Mesodermal cell (in vitro differentiated cells): Measurements from ENCODE around the gene TMEM201.

ENCODE experiments used
- H3K27ac ChIP-seq: 2 replicates; pipeline ENCODE4 v1.7.0; 2013; ENCODE audit warnings: mild to moderate bottlenecking, low read depth, low read length, moderate library complexity; ENCODE audit not compliant: severe bottlenecking
- H3K36me3 ChIP-seq: 2 replicates; pipeline ENCODE4 v1.7.1; 2013; ENCODE audit warnings: mild to moderate bottlenecking, low read length, moderate library complexity; ENCODE audit not compliant: control insufficient read depth, insufficient read depth
- H3K4me1 ChIP-seq: one replicate; pipeline ENCODE4 v1.7.1; 2013; ENCODE audit warnings: mild to moderate bottlenecking, low read length; ENCODE audit not compliant: insufficient read depth, control insufficient read depth, poor library complexity, severe bottlenecking
- H3K4me3 ChIP-seq: 2 replicates; pipeline ENCODE4 v1.7.0; 2013; ENCODE audit warnings: low read length, control low read depth, mild to moderate bottlenecking; ENCODE audit not compliant: insufficient read depth, poor library complexity, severe bottlenecking; ENCODE audit errors: extremely low read depth
- H3K9me3 ChIP-seq: 2 replicates; pipeline ENCODE4 v1.7.1; 2013; ENCODE audit warnings: mild to moderate bottlenecking, low read length, moderate library complexity; ENCODE audit not compliant: control insufficient read depth
- WGBS, 2 experiments: methylation state at CpG; one replicate each; pipeline ENCODE4 v1.1.5; 2013; ENCODE audit warnings: missing lambda C conversion rate in 2 of 2; ENCODE audit not compliant: insufficient coverage in 2 of 2; 5-methylcytosine and 5-hydroxymethylcytosine counted together

TMEM201 gene

DNA sequence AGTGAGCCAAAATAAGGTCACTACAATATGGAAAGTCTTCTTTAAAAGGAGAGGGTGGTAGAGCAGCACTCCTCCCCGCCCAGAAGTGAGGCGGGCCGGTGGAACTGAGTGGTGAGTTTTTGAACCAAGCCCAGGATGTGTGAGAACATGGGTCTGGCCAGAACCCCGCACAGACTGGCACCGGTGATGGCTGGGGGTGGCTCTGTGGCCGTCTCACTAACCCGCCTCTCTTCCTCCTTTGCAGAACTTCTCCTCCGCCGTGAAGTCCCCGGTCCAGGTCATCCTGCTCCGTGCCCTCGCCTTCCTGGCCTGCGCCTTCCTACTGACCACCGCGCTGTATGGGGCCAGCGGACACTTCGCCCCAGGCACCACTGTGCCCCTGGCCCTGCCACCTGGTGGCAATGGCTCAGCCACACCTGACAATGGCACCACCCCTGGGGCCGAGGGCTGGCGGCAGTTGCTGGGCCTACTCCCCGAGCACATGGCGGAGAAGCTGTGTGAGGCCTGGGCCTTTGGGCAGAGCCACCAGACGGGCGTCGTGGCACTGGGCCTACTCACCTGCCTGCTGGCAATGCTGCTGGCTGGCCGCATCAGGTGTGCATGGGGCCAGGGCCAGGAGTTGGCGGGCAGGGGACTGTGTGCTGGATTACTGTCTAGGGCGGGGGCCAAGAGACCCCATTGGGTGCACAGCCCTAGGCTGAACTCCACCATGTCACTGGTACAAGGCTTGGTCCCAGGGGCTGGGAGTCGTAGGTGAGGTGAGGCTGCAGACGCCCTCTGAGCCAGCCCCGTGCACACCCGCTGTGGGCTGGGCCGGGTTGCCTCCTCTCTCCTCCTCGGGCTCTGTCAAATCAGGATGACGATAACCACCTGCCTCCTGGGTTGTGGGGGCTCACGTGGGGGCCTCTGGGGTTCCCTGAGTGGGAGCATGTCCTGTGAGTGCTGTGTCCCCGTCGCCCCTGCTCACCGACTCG is 12.4 kb downstream of the TMEM201 start:
- no peak overlapping the region for H3K27ac ChIP-seq
- H3K4me3 ChIP-seq: no peak overlapping the region
- H3K9me3 ChIP-seq: no peaks in the 10 kb centered on the region
- H3K36me3 ChIP-seq: peaks cover 70% of the 10 kb centered on the region
- 95 to 96% methylated on average over 34 to 37 of the region's 39 CpGs for WGBS, 2 experiments
- no peaks in the 10 kb centered on the region for H3K4me1 ChIP-seq

DNA sequence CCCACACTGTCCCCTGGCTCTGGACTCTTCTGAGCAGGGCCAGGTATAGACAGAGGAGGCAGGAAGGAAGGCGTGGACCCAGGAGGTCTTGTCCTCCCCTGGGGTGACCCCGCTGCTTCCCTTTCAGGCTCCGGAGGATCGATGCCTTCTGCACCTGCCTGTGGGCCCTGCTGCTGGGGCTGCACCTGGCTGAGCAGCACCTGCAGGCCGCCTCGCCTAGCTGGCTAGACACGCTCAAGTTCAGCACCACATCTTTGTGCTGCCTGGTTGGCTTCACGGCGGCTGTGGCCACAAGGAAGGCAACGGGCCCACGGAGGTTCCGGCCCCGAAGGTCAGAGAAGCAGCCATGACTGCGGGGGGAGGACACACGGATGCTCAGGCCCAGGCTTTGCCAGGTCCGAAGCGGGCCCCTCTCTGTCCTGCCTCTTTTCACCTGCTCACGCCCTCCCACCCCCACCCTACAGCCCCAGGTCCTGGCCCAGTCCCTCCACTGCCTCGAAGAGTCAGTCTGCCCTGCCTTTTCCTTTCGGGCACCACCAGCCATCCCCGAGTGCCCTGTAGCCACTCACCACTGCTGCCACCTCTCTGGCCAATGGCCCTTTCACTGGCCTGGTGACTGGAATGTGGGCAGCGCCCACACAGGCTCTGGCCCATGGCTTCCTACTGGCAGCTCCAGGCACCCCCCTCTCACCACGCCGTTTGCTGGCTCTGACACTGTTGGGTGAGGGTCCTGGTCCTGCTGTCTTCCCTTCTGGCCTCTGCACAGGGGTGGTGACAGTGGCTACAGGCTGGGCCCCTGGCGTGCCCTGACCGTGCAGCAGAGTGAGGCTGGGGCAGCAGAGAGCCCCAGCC is 13.5 kb downstream of the TMEM201 start:
- Histone ChIP-seq H3K4me1 (no peaks in the 10 kb centered on the region), H3K4me3 (no peak overlapping the region), H3K36me3 (peaks cover 67% of the 10 kb centered on the region), H3K27ac (no peak overlapping the region), H3K9me3 (no peaks in the 10 kb centered on the region)
- WGBS, 2 experiments: 95 to 96% methylated on average over 13 to 23 of the region's 26 CpGs

DNA sequence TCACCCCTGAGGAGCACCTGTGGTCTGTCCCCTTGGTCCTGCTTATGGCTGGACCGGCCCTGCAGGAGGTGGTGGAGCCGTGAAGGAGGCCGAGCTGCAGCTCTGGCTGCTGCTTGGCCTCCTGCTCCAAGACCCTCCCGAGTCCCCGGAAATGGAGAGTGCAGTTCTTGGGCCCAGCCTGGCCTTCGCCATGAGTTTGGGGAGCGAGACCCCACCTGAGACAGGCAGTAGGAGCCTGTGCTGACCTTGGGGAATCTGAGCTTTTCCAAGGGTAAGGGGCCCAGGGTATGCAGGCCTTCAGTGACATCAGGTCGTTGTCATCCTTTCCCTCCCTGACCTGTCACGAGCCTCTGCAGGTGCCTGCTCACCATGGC is 14.1 kb downstream of the TMEM201 start:
- H3K36me3 ChIP-seq: peaks cover 66% of the 10 kb centered on the region
- no peak overlapping the region for H3K27ac ChIP-seq
- 93 to 99% methylated on average over 8 to 9 of the region's 9 CpGs for WGBS, 2 experiments
- H3K9me3 ChIP-seq: no peaks in the 10 kb centered on the region
- no peaks in the 10 kb centered on the region for H3K4me1 ChIP-seq
- no peak overlapping the region for H3K4me3 ChIP-seq

DNA sequence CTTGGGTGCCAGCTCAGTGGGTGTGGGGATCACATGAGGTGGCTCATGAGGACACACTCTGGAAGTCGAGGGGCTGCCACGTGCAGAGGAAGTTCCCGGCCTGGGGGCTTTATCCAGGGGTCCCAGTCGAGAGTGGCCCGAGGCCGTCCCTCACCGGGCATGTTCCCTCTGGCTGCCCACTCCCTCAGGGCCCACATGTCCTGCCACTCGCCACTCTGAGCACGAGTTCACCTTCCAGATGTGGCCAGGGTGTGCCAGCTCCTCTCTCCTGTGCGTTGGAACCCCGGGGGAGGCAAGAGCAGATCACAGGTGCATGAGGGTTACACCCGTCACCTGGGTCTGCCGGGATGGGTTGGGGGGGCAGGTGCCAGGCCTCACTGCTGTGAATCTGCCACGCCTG is 14.6 kb downstream of the TMEM201 start:
- no peaks in the 10 kb centered on the region for H3K9me3 ChIP-seq
- 94 to 99% methylated on average over 11 to 14 of the region's 14 CpGs for WGBS, 2 experiments
- H3K36me3 ChIP-seq: peaks cover 62% of the 10 kb centered on the region
- H3K4me3 ChIP-seq: no peak overlapping the region
- H3K4me1 ChIP-seq: no peaks in the 10 kb centered on the region
- no peak overlapping the region for H3K27ac ChIP-seq

DNA sequence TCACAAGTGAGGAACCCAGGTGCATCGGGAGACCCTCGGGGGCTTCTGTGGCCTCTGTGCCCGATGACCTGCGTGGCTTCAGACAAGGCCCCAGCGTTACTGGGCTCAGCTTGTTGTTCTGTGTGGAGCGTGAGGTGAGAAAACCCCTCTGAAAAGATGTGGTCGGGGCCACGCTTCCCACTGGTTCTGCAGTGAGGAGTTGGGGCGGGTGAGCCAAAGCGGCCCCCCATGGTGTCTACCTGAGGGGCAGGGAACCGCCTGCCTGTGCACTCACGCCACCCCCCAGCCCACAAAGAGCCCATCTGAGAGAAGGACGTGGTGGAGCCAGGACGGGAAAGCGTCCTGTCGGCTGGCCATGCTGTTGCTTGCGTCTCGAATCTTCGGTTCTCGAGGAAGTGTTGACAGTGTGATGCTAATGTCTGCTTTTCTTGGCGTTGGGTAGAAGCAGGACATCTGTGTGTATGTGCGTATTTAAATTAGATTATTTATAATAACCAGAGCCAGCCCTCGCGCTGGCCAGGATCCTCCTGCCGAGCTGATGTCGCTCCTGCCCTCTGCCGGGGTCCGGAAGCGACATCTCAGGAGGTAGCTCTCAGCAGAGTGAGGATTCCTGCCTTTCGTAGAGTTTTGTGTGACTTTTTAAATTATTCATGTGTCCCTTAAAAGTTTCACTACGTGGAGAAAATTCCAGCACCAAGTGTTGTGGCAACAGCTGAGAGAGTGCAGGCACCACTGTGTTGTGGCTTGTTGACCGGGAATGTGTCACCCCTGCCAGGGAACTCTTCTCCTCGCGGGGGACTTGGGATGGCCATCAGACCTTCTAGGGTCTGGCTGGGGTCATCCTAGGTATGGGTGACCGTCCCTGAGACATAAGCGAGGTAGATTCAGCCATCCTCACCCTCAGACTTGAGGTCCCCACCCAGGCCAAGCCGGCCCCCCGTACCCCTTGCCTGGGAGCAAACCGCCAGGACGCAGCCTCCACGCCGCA is 15.3 kb downstream of the TMEM201 start:
- Histone ChIP-seq H3K36me3 (peaks cover 58% of the 10 kb centered on the region), H3K4me3 (no peak overlapping the region), H3K27ac (no peak overlapping the region), H3K9me3 (no peaks in the 10 kb centered on the region), H3K4me1 (no peaks in the 10 kb centered on the region)
- WGBS, 2 experiments: 95 to 96% methylated on average over 25 to 37 of the region's 42 CpGs

DNA sequence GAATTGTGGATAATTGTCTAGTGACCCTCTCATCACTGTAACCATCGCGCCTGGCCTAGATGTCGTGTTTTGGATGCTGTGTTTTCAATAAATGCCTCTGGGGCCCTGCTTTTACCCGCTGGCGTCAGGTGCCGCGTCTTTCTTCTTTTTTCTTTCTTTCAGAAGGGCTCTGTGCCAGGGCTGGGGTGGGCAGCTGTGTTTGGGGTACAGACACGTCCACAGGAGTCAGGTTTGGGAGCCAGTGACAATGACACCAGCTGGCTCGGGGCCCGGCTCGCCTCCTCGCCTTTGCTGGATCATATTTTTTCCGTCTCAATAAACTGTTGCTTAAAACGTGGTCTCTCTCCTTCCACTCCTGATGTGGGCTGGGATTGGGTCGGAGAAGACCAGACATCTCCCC is 16.1 kb downstream of the TMEM201 start:
- Histone ChIP-seq H3K9me3 (no peaks in the 10 kb centered on the region), H3K4me3 (no peak overlapping the region), H3K4me1 (no peaks in the 10 kb centered on the region), H3K36me3 (peaks cover 55% of the 10 kb centered on the region), H3K27ac (no peak overlapping the region)
- 94 to 95% methylated on average over 11 to 15 of the region's 15 CpGs for WGBS, 2 experiments

DNA sequence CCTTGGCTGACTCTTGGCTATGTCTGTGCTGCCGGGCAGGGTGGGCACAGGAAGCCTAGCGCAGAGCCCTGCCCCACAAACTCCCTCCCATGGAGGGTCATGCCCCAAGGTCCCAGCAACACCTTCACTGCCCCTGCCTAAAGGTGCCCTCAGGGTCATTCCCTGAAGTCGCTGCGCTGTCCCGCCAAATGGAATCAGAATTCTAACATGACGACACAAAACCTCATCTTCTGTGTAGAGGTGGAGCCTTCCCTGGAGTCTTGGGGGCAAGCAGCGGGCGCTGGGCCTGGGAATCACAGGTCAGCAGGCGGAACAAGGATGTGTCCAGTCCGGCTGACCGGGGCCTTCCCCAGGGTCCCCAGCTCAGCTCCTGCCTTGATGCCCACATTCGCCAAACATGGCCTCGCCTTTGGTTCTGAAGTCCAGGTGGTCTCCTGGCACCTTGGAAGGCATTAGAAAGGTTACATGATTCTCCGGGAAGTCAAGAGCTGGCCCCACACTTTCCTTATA is 17.3 kb downstream of the TMEM201 start:
- 97% methylated on average over 9 to 13 of the region's 14 CpGs for WGBS, 2 experiments
- no peaks in the 10 kb centered on the region for H3K9me3 ChIP-seq
- H3K27ac ChIP-seq: no peak overlapping the region
- peaks cover 53% of the 10 kb centered on the region for H3K36me3 ChIP-seq
- no peaks in the 10 kb centered on the region for H3K4me1 ChIP-seq
- H3K4me3 ChIP-seq: no peak overlapping the region

DNA sequence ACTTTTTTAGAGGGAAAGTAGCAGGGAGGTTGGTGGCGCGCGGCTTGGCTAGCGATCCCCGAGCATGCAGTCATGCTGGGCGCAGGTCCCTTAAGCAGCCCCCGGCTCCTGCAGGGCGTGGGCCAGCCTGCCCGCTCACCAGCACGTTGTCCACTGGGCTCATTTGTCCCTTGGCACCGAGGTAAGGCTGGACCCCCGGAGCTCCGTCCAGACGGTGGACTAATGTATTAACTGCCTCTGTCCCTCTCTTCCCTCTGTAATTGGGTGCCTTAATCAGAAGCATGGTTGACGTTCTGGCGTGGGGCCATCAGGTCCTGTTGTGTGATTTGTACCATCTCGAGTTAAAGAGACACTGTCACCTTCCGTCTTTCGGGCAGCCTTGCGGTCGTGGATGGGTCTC is 17.7 kb downstream of the TMEM201 start:
- WGBS, 2 experiments: 95 to 97% methylated on average over 18 to 20 of the region's 21 CpGs
- Histone ChIP-seq H3K9me3 (no peaks in the 10 kb centered on the region), H3K36me3 (peaks cover 52% of the 10 kb centered on the region), H3K4me3 (no peak overlapping the region), H3K27ac (no peak overlapping the region), H3K4me1 (no peaks in the 10 kb centered on the region)

DNA sequence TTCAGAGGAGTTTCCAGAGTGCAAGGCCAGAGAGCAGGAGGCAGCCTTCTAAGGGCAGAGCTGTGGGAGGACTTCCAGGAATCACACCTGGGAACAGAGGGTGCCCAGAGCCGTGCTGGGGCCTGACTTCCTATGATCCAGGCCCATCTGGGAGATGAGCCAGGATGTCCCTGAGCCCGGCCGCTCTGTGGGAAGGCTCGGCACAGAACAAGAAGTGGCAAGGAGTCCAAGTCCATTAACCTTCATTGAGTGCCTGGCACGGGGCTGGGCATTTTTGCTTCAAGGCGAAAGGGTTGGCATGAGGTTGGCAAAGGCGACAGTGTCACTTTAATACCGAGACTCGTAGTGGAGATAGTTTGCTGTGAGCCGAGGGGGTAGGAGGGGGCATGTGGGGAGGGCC is 18.2 kb downstream of the TMEM201 start:
- H3K4me1 ChIP-seq: no peaks in the 10 kb centered on the region
- H3K27ac ChIP-seq: no peak overlapping the region
- H3K9me3 ChIP-seq: no peaks in the 10 kb centered on the region
- H3K36me3 ChIP-seq: peaks cover 52% of the 10 kb centered on the region
- no peak overlapping the region for H3K4me3 ChIP-seq
- 90 to 93% methylated on average over 10 of the region's 10 CpGs for WGBS, 2 experiments

DNA sequence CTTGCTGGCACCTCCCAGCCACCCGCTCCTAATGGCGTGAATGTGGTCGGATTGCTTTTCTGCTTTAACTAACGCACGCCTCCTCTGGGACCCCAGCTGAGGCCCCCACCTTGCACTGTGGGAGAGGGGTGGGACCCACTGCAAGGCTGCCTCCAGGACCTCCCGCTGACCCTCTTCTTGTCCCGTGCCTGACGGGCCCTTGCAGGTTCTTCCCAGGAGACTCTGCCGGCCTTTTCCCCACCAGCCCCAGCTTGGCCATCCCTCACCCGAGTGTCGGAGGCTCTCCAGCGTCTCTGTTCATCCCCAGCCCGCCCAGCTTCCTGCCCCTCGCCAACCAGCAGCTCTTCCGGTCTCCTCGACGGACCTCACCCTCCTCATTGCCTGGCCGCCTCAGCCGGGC is 18.6 kb downstream of the TMEM201 start:
- peaks cover 52% of the 10 kb centered on the region for H3K36me3 ChIP-seq
- no peaks in the 10 kb centered on the region for H3K4me1 ChIP-seq
- H3K4me3 ChIP-seq: no peak overlapping the region
- no peaks in the 10 kb centered on the region for H3K9me3 ChIP-seq
- 90 to 93% methylated on average over 9 to 19 of the region's 19 CpGs for WGBS, 2 experiments
- no peak overlapping the region for H3K27ac ChIP-seq
